Measurements from ENCODE around the gene CHADL.

DNA sequence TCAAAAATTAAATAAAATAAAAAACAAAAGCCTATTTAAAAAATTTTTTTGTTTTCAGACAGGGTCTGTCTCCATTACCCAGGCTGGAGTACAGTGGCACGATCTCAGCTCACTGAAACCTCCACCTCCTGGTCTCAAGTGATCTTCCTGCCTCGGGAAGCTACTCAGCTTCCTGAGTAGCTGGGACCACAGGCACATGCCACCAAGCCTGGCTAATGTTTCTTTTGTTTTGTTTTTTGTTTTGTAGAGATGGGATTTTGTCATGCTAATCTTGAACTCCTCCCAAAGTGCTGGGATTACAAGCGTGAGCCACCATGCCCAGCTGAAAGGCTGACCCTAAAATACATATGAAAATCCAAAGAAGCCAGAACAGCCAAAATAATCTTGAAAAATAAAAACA is 56.1 kb downstream of the CHADL start:
- TF ChIP-seq GLIS3 (CRISPR knock-in tag; IDR thresholded peaks at IDR 0.05), result no peak
- no peak for TF ChIP-seq ZFP30 (CRISPR knock-in tag; IDR thresholded peaks at IDR 0.05)
- TF ChIP-seq, protein P1, sequence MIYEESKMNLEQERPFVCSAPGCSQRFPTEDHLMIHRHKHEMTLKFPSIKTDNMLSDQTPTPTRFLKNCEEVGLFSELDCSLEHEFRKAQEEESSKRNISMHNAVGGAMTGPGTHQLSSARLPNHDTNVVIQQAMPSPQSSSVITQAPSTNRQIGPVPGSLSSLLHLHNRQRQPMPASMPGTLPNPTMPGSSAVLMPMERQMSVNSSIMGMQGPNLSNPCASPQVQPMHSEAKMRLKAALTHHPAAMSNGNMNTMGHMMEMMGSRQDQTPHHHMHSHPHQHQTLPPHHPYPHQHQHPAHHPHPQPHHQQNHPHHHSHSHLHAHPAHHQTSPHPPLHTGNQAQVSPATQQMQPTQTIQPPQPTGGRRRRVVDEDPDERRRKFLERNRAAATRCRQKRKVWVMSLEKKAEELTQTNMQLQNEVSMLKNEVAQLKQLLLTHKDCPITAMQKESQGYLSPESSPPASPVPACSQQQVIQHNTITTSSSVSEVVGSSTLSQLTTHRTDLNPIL (CRISPR knock-in tag; IDR thresholded peaks at IDR 0.05; ENCODE audit: low read depth), result no peak
- TF ChIP-seq ZC3H10 (CRISPR knock-in tag; IDR thresholded peaks at IDR 0.05), result no peak
- TF ChIP-seq OSR1 (CRISPR knock-in tag; IDR thresholded peaks at IDR 0.05), result no peak
- no peak for TF ChIP-seq ESRRG (CRISPR knock-in tag; IDR thresholded peaks at IDR 0.05)
- TF ChIP-seq TCF4 (CRISPR knock-in tag; IDR thresholded peaks at IDR 0.05; ENCODE audit: borderline replicate concordance), result no peak
- TF ChIP-seq, protein P2, sequence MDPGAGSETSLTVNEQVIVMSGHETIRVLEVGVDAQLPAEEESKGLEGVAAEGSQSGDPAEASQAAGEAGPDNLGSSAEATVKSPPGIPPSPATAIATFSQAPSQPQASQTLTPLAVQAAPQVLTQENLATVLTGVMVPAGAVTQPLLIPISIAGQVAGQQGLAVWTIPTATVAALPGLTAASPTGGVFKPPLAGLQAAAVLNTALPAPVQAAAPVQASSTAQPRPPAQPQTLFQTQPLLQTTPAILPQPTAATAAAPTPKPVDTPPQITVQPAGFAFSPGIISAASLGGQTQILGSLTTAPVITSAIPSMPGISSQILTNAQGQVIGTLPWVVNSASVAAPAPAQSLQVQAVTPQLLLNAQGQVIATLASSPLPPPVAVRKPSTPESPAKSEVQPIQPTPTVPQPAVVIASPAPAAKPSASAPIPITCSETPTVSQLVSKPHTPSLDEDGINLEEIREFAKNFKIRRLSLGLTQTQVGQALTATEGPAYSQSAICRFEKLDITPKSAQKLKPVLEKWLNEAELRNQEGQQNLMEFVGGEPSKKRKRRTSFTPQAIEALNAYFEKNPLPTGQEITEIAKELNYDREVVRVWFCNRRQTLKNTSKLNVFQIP (CRISPR knock-in tag; IDR thresholded peaks at IDR 0.05; ENCODE audit: borderline replicate concordance, low read depth), result no peak
- TF ChIP-seq, protein P3, sequence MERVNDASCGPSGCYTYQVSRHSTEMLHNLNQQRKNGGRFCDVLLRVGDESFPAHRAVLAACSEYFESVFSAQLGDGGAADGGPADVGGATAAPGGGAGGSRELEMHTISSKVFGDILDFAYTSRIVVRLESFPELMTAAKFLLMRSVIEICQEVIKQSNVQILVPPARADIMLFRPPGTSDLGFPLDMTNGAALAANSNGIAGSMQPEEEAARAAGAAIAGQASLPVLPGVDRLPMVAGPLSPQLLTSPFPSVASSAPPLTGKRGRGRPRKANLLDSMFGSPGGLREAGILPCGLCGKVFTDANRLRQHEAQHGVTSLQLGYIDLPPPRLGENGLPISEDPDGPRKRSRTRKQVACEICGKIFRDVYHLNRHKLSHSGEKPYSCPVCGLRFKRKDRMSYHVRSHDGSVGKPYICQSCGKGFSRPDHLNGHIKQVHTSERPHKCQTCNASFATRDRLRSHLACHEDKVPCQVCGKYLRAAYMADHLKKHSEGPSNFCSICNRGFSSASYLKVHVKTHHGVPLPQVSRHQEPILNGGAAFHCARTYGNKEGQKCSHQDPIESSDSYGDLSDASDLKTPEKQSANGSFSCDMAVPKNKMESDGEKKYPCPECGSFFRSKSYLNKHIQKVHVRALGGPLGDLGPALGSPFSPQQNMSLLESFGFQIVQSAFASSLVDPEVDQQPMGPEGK (CRISPR knock-in tag; IDR thresholded peaks at IDR 0.05; ENCODE audit: borderline replicate concordance), result no peak
- TF ChIP-seq ZNF8 (CRISPR knock-in tag; IDR thresholded peaks at IDR 0.05), result no peak
- TF ChIP-seq, protein P4, sequence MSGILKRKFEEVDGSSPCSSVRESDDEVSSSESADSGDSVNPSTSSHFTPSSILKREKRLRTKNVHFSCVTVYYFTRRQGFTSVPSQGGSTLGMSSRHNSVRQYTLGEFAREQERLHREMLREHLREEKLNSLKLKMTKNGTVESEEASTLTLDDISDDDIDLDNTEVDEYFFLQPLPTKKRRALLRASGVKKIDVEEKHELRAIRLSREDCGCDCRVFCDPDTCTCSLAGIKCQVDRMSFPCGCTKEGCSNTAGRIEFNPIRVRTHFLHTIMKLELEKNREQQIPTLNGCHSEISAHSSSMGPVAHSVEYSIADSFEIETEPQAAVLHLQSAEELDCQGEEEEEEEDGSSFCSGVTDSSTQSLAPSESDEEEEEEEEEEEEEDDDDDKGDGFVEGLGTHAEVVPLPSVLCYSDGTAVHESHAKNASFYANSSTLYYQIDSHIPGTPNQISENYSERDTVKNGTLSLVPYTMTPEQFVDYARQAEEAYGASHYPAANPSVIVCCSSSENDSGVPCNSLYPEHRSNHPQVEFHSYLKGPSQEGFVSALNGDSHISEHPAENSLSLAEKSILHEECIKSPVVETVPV (CRISPR knock-in tag; IDR thresholded peaks at IDR 0.05), result no peak
- TF ChIP-seq ISL1 (CRISPR knock-in tag; IDR thresholded peaks at IDR 0.05), result no peak
- TF ChIP-seq ZNF70 (CRISPR knock-in tag; IDR thresholded peaks at IDR 0.05), result no peak
- TF ChIP-seq ARNTL (CRISPR knock-in tag; IDR thresholded peaks at IDR 0.05; ENCODE audit: borderline replicate concordance, low read depth), result no peak
